ENCODE data around the gene WDR31. TPM values are rescaled to one million over a fixed set of nuclear protein-coding genes. Genes with fewer than 3 reads are reported as not detected.

WDR31 gene
- total RNA-seq, 4 donors from 2014 or later = 0.29 to 3.6 (median 2.8) TPM

DNA sequence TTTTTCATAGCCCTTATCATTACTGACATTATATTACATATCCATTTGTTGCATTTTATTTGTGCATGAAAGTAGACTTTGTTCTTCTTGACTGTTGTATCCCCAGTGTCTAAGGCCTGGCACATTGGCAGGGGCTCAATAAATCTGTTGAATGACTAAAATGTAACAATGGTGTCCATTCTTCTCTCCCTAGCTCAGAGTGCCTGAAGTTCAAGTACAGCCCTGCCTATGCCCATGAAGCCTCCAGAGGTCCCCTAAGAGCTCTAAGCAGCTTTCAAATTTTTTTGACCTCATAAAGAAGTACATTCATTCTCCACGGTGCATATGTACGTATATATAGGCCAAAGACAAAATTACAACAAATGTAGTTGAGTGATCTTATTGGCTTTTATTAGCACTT, 5.1 kb upstream of the WDR31 start:
- Histone ChIP-seq H3K27me3 (peaks cover 3 to 5% of the 10 kb centered on the region in 2 donors), H3K9me3 (no peaks in the 10 kb centered on the region), H3K4me1 (peaks cover 0 to 10% of the 10 kb centered on the region in 2 donors), H3K4me3 (no peak overlapping the region), H3K27ac (no peak overlapping the region), H3K36me3 (no peaks in the 10 kb centered on the region)
- DNase-seq = no peak
- intact Hi-C loops (cut with DNase I; ENCODE audit: low total_unique reads) = no loop called here
- TF ChIP-seq, protein P1, sequence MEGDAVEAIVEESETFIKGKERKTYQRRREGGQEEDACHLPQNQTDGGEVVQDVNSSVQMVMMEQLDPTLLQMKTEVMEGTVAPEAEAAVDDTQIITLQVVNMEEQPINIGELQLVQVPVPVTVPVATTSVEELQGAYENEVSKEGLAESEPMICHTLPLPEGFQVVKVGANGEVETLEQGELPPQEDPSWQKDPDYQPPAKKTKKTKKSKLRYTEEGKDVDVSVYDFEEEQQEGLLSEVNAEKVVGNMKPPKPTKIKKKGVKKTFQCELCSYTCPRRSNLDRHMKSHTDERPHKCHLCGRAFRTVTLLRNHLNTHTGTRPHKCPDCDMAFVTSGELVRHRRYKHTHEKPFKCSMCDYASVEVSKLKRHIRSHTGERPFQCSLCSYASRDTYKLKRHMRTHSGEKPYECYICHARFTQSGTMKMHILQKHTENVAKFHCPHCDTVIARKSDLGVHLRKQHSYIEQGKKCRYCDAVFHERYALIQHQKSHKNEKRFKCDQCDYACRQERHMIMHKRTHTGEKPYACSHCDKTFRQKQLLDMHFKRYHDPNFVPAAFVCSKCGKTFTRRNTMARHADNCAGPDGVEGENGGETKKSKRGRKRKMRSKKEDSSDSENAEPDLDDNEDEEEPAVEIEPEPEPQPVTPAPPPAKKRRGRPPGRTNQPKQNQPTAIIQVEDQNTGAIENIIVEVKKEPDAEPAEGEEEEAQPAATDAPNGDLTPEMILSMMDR (IDR thresholded peaks at IDR 0.05) = no peak
- no peak for TF ChIP-seq POLR2A (IDR thresholded peaks at IDR 0.05)

DNA sequence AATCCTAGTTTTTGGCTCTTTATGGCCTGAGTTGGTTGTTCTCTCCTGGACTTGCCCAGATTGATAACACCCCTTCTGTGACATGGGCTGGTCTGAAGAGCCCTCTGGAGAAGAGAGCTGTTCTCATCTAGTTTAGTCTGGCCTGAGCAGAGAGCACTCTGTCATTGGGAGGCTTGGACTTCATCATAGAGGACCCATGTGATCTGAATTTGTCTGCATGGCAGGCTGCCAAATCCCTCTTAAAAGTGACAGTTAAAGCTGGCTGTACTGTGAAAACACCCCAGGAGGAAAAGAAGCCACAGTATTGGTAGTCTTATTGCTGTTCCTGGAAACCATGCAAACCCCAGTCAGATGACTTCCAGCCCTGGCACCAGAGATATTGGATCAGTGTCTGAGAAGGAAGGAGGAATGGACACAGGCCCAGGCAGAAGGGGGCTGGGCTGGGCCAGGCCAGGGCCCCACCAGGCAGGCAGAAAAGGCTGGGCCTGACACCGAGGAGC, 3.7 kb upstream of the WDR31 start:
- no peak for TF ChIP-seq POLR2A (IDR thresholded peaks at IDR 0.05)
- TF ChIP-seq, protein P1 (IDR thresholded peaks at IDR 0.05) = no peak
- H3K9me3 ChIP-seq = no peaks in the 10 kb centered on the region
- no peaks in the 10 kb centered on the region for H3K36me3 ChIP-seq
- DNase-seq = peak; percentile 44 to 76
- H3K4me3 ChIP-seq = no peak overlapping the region
- no peaks in the 10 kb centered on the region for H3K27me3 ChIP-seq
- intact Hi-C loops (cut with DNase I; ENCODE audit: low total_unique reads) = no loop called here
- H3K4me1 ChIP-seq = peaks cover 0 to 9% of the 10 kb centered on the region in 2 donors
- peak overlapping the region in 1 of 2 donors; percentile 29 for H3K27ac ChIP-seq

DNA sequence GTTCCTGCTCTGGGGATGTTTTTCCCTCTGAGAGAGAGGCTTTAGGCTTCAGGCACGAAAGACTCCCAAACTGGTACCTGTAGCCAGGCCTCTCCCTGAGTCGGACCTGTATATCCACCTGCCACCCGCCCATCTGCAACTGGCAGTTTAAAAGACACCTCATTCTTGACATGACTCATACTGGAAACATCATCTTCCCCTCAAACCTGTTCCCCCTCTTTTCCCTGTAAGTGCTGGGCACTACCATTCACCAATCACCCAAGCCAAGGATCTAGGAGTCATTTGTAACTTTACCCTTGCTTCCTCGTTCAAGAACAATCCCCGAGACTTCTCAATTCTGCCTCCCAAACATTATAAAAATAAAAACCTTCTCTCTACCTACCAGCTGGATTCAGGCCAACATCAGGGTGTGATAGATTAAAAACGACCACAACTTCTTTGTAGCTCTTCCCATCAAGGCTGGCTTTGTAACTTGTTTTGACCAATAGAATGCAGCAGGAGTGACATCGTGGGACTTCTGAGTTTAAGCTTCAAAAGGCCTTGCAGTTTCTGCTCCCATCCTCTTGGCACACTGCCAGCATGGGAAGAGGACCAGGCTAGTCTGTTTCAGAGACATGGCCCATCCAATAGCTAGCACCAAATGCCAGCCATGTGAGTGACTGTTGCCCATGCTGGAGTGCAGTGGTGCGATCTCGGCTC, 1.8 kb upstream of the WDR31 start:
- Histone ChIP-seq H3K27ac (no peak overlapping the region), H3K9me3 (no peaks in the 10 kb centered on the region), H3K27me3 (no peaks in the 10 kb centered on the region), H3K4me3 (no peak overlapping the region), H3K4me1 (peaks cover 0 to 9% of the 10 kb centered on the region in 2 donors), H3K36me3 (no peaks in the 10 kb centered on the region)
- TF ChIP-seq, protein P1 (IDR thresholded peaks at IDR 0.05) = no peak
- no peak for TF ChIP-seq POLR2A (IDR thresholded peaks at IDR 0.05)
- no peak for DNase-seq
- intact Hi-C loops (cut with DNase I; ENCODE audit: low total_unique reads) = no loop called here

DNA sequence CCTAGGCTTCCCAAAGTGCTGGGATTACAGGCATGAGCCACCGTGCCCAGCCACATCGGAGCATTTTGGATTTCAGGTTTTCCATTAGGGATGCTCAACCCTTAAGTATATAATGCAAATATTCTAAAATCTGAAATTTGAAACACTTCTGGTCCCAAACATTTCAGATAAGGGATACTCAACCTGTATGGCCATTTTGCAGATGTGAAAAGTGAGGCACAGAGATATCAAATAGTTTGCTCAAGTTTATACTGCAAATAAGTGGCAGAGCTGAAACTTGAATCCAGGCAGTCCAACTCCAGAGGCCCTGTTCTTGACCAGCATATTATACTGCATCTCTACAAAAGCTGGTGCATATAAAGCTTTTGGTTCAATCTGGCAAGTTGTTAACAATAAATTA, 2.4 kb downstream of the WDR31 start:
- intact Hi-C loops (cut with DNase I; ENCODE audit: low total_unique reads) = loop anchor here (10.0 kb wide), 1 partner anchor 57 kb away; no protein-coding TSS in a partner anchor
- no peak for DNase-seq
- no peak for TF ChIP-seq POLR2A (IDR thresholded peaks at IDR 0.05)
- TF ChIP-seq, protein P1 (IDR thresholded peaks at IDR 0.05) = no peak
- H3K9me3 ChIP-seq = no peaks in the 10 kb centered on the region
- peaks cover 0 to 9% of the 10 kb centered on the region in 2 donors for H3K4me1 ChIP-seq
- H3K27ac ChIP-seq = no peak overlapping the region
- H3K27me3 ChIP-seq = no peaks in the 10 kb centered on the region
- no peaks in the 10 kb centered on the region for H3K36me3 ChIP-seq
- H3K4me3 ChIP-seq = no peak overlapping the region

- intact Hi-C loops (cut with DNase I; ENCODE audit: low total_unique reads) = loop anchor here (10.0 kb wide), 1 partner anchor 63 kb away; no protein-coding TSS in a partner anchor
- Histone ChIP-seq H3K4me3 (no peak overlapping the region), H3K9me3 (no peaks in the 10 kb centered on the region), H3K36me3 (no peaks in the 10 kb centered on the region), H3K27me3 (no peaks in the 10 kb centered on the region), H3K27ac (no peak overlapping the region), H3K4me1 (no peaks in the 10 kb centered on the region)
- DNase-seq = no peak
- TF ChIP-seq, protein P1 (IDR thresholded peaks at IDR 0.05) = no peak
- no peak for TF ChIP-seq POLR2A (IDR thresholded peaks at IDR 0.05)
These were observed 8.3 kb downstream of the WDR31 start for GRCh38 chr9:113331780-113332179.
